CD4-positive, alpha-beta T cell treated with Interleukin-6 for 4 hours (primary cell): ENCODE data around the gene EXOC2.
"Not testable (repeated sequence)": the region's sequence is repeated elsewhere in the genome, so short reads cannot be mapped to it uniquely, and the experiment has no call there.

ENCODE experiments used
- DNase-seq: peaks from one replicate; pipeline ENCODE4 v3.0.0-alpha.2; 2020; ENCODE audit warnings: mixed read lengths

The EXOC2 gene

DNA sequence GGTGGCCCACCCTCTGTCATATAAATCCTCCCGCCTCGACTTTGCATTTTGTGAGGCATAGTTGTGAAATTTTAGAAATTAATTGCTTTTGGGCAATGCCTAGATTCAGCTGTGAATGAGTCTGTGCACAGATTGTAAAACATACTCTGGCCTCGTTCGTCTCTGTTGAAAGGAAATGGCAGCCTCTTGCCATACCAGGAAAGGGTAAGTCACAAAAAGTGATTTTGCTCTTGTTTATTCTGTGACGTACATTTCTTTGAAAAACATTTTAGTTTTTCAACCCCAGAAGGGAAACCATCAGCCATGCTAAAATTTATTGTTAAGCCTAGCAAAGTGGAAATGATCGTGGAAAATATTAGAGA, 15.3 kb upstream of the EXOC2 start:
- no peak for DNase-seq

- no peak for DNase-seq
Measured at GRCh38 chr6:707576-708236, 14.8 kb upstream of the EXOC2 start.

GRCh38 chr6:706819-707381, 14.0 kb upstream of the EXOC2 start:
- DNase-seq = no peak

DNA sequence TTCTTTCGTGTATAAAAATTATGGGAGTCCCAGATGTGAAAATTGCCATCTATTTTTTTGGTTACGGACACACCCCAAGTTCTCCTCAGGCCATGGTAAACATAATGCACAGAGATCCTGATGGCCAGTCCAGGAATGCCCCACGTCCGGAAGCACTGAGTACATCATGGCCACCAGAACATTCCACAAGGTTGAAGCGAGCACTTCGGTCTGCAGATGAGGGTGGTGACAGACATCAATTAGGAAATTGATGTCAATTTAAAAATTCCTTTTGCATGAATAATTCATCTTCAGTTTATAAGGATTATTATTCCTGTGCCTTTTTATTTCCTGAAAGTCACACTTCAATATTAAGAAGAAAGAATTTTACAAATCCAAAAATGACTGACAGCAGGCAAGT, 13.2 kb upstream of the EXOC2 start:
- DNase-seq = no peak

DNA sequence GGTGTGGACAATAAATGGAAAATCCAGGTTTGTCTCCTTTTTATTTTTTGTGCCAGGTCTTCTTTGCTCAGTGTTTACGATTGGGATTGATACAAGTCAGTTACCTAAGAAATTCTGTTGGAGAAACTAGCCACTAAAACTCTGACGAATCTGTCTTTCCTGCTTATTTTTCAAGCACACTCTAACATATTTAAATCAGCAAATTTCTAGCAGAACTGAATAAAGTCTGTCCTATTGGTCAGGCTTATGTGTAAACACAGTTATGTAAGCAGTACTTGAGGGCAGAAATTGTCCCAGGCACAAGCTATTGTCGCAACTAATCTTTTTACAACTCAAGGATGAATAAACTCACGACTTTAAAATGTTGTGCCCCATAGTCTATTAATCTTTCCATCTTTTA, 12.1 kb upstream of the EXOC2 start:
- DNase-seq = no peak

- no peak for DNase-seq
Measured at GRCh38 chr6:704046-704445, 11.1 kb upstream of the EXOC2 start.

DNA sequence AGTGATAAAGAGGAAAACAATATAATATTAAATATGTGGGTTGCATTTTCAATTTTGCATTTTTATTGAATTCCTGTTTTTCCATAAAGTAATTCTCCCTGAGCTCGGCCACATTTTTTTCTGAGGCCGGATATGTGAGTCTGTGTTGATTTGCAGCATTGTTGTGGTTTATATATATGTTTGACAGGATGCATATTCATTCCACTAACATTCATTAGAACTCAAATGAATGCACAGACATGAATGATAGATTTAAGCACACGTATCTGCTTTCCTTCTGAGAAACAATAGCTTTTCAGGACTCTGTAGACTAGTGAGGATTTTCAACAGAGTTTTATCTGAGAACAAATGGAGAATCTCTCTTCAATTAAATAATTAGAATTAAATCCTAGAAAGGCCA, 10.6 kb upstream of the EXOC2 start:
- DNase-seq = no peak

DNA sequence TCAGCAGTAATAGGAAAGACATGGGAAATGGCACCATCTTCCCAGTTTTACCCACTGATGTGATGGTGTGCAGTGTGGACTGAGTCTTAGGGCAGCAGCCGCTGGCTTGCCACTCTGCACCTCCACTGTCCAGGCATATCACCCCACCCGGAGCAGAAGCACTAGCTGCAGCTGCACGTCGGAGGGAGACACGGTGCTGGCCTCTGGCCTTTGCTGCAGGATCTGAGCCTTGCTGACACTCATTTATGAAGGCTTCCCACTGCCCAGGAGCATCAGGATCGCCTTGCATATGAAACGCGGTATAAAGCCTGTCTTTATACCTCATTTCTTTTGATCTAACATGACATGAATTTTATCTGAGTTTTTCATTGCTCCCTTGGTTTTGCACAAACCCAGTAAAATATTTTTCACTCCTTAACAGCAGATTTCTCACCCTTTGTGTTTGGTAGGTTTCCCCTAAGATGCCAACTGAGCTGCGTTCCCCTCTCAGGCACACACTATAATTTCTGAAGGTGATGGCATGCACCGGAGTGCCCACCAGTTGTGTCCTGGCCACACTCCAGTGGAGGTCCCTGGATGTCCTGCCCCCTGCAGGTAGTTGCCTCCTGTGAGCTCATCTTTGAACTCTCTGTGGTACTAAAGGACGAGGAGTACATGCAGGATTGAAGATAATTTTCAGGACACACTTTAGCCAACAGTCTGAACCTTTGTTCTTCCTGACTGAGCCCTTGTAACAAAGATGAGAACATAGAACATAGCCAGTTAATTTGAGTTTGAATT, 9.0 kb upstream of the EXOC2 start:
- no peak for DNase-seq

GRCh38 chr6:701215-701614, 8.3 kb upstream of the EXOC2 start:
- no peak for DNase-seq

GRCh38 chr6:700490-700889, 7.6 kb upstream of the EXOC2 start:
- DNase-seq = no peak

GRCh38 chr6:699319-699718, 6.4 kb upstream of the EXOC2 start:
- no peak for DNase-seq

DNA sequence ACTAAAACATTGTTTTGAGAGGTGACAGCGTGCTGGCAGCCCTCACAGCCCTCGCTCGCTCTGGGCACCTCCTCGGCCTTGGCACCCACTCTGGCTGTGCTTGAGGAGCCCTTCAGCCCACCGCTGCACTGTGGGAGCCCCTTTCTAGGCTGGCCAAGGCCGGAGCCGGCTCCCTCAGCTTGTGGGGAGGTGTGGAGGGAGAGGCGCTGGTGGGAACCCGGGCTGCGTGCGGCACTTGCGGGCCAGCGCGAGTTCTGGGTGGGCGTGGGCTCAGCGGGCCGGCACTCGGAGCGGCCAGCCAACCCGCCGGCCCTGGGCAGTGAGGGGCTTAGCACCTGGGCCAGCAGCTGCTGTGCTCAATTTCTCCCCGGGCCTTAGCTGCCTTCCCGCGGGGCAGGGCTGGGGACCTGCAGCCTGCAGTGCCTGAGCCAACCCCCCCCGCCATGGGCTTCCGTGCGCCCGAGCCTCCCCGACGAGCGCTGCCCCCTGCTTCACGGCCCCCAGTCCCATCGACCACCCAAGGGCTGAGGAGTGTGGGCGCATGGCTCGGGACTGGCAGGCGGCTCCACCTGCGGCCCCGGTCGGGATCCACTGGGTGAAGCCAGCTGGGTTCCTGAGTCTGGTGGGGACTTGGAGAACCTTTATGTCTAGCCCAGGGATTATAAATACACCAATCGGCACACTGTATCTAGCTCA, 1.6 kb upstream of the EXOC2 start:
- DNase-seq = not testable (repeated sequence)

- DNase-seq = no peak
Measured at GRCh38 chr6:693723-694009, 727 bp upstream of the EXOC2 start.

GRCh38 chr6:692356-692851, 535 bp downstream of the EXOC2 start:
- DNase-seq = peak; percentile 83

DNA sequence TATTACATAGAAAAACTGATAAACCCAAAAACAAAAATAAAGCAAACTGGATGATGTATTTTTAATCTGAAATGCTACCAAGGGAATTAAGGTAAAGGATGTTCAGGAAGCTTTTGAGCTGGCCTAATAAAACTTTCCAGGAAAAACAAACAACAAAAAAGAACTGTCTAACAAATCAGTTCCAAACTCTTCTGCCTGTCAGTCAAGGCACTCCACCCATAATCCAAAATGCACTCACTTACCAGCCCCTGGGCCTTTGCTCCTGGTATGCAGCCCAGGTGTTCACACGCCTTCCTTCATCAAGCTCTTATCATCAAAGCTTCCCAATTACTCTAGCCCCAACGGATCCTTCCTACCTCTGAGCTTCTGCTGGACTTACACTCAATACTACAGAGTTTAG, 3.7 kb downstream of the EXOC2 start:
- no peak for DNase-seq

DNA sequence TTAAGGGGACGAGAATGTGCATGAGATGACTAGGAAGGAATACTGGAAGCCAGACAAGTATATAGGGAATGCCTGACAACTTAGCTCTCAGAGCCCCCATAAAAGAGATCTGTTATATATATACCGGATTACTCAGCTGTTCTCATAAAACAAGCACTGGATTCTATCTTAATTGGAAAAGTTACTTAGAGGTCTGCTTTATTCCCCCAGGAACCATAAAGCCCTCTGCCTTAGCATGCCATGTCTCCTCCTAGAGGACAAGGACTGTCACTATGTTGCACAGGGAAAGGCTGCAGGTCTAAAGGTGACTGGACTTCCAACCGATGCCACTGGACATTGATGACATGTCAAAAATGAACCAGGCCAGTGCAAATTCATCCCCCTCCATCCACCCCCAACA, 6.4 kb downstream of the EXOC2 start:
- DNase-seq = no peak

GRCh38 chr6:684831-685636, 7.9 kb downstream of the EXOC2 start:
- no peak for DNase-seq

- no peak for DNase-seq
Measured at GRCh38 chr6:683742-684440, 9.0 kb downstream of the EXOC2 start.

DNA sequence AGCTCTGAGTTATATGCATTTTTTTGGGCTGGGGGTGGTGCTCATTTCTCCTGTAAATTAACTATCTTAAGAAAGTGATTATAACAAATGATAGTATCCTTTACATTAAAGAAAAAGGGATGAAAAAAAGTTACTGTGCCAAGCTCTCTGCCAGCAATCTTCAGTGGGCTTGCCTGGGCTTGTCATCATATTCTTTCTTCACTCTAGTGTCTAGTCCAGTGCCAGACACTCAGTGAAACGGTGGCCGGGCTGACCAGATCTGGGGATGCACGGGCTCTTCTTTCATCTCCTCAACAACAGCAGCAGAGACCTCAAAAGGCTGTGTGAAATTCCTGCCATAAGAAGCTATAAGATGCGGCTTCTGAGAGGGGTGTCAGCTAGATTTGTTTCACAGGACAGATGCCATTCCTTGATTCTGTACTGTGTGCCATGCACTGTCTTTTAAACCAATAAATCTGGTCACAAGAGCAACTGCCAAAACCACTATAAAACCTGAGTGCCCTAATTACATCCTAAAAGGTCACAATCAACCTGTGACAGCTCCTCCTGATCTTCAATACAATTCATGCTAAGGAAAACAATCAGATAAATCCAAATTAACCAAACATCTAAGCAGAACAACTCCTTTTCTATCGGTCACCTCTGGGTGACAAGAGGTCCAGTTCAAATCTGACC, 12.1 kb downstream of the EXOC2 start:
- no peak for DNase-seq

DNA sequence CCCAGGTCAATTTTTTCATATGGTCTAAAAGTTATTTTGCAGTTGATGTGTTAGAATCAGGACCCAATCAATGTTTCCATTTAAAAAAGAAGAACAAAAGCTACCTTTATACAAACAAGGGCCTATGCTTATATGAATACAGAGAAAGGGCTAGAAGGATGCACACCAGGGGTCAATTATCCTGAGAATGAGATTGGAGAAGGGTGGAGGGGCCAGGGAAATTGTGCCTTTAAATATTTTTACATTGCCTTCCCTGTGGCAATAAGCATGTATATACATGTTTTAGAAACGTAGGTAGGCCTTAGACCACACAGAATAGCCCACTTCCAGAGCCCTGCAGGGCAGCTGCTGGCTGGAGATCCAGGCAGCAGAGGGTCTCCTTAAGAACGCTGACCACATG, 12.7 kb downstream of the EXOC2 start:
- DNase-seq = no peak

- no peak for DNase-seq
Measured at GRCh38 chr6:679282-679681, 13.7 kb downstream of the EXOC2 start.

DNA sequence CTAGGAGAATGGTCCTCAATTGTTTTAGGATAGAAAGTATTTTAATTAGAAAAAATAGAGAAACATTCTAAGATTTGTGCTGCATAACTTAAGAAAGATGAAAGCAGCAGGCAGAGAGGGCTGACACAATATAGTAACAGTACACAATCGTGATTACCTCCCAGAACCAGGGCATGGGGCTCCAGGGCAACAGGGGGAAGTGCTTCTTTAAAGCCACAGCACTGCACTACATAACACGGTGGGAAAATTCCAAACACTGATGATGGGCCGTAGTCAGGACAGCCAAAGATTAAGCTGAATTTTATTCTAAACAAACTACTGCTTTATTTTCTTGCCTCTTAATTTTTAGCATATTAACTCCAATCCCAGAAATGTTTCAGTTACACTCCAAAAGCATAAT, 14.4 kb downstream of the EXOC2 start:
- DNase-seq = no peak
